ENCODE data around the gene SERINC3. TPM values are rescaled to one million over a fixed set of nuclear protein-coding genes. Genes with fewer than 3 reads are reported as not detected.

Gene SERINC3
- 68.8 to 86.4 TPM (median 82.6 TPM) in 5 replicates for total RNA-seq (2022; extraction: Qiagen RNA extraction)

GRCh38 chr20:44521484-44522481 lies at the start of gene SERINC3:
TSS of gene SERINC3 (minus strand) at chr20:44522070. CDS start at chr20:44521951, 119 bp downstream.

GRCh38 chr20:44475694-44476560 lies 45.9 kb downstream of the SERINC3 start, which contains the start of gene TTPAL:
TSS of gene TTPAL (plus strand) at chr20:44475874. CDS start at chr20:44480000, 4,126 bp downstream.

Other genes with a start within 250 kb of the SERINC3 start
- 8.4 to 10.3 TPM (median 9.7 TPM) in 5 replicates for gene FITM2, start 210.9 kb downstream of the SERINC3 start, total RNA-seq (2022; extraction: Qiagen RNA extraction)
- 0.13 to 0.59 TPM (median 0.34 TPM) in 5 replicates for gene R3HDML, start 185.0 kb downstream of the SERINC3 start, total RNA-seq (2022; extraction: Qiagen RNA extraction)
- gene HNF4A, start 166.4 kb downstream of the SERINC3 start, total RNA-seq (2022; extraction: Qiagen RNA extraction), result 17.2 to 20.0 TPM (median 19.8 TPM) in 5 replicates
- gene TTPAL, start 46.2 kb downstream of the SERINC3 start, total RNA-seq (2022; extraction: Qiagen RNA extraction), result 14.9 to 17.6 TPM (median 15.9 TPM) in 5 replicates
- 34.7 to 40.5 TPM (median 37.6 TPM) in 5 replicates for gene PKIG, start 60.5 kb upstream of the SERINC3 start, total RNA-seq (2022; extraction: Qiagen RNA extraction)
- gene ADA, start 129.6 kb upstream of the SERINC3 start, total RNA-seq (2022; extraction: Qiagen RNA extraction), result 45.9 to 62.1 TPM (median 54.3 TPM) in 5 replicates
- 30.3 to 44.0 TPM (median 31.4 TPM) in 5 replicates for gene CCN5, start 193.3 kb upstream of the SERINC3 start, total RNA-seq (2022; extraction: Qiagen RNA extraction)
- gene KCNK15, start 223.8 kb upstream of the SERINC3 start, total RNA-seq (2022; extraction: Qiagen RNA extraction), result 0.23 to 0.71 TPM (median 0.53 TPM) in 5 replicates

Data from A549 treated with AZD2906 at 1 μM for 4 hours (cell line).